GM23338 (cell line): ENCODE results near the gene PRCC. TPM values are rescaled to one million over a fixed set of nuclear protein-coding genes. Genes with fewer than 3 reads are reported as not detected.

ENCODE experiments used
- ATAC-seq: fragments of 200-7000 bp; cut with Tn5 transposase; 3 replicates; pipeline ENCODE4 v1.9.1; 2020
- DNase-seq: peaks from one replicate; pipeline ENCODE4 v3.0.0-alpha.2; 2015; ENCODE audit warnings: low spot score
- H2AFZ ChIP-seq: fragments of 200-600 bp; sonication (generic); 2 replicates; pipeline ENCODE4 v1.8.0; 2016; ENCODE audit warnings: antibody characterized with exemption, mild to moderate bottlenecking, moderate library complexity
- H3F3A ChIP-seq: fragments of 200-600 bp; sonication (generic); replicated peaks from 2 replicates; pipeline ENCODE4 v1.8.0; 2017; ENCODE audit warnings: antibody characterized with exemption, mixed run types, low read depth
- H3K27ac ChIP-seq: fragments of 200-600 bp; sonication (generic); 2 replicates; pipeline ENCODE4 v1.6.1; 2016; ENCODE audit warnings: low read depth
- H3K27me3 ChIP-seq: fragments of 200-600 bp; sonication (generic); 2 replicates; pipeline ENCODE4 v1.8.0; 2016; ENCODE audit warnings: mild to moderate bottlenecking, mixed run types, moderate library complexity; ENCODE audit not compliant: insufficient read depth
- H3K36me3 ChIP-seq: fragments of 200-600 bp; sonication (generic); 2 replicates; pipeline ENCODE4 v1.8.0; 2016; ENCODE audit warnings: mild to moderate bottlenecking; ENCODE audit not compliant: insufficient read depth
- H3K4me1 ChIP-seq: fragments of 200-600 bp; sonication (generic); 2 replicates; pipeline ENCODE4 v1.8.0; 2016; ENCODE audit warnings: mild to moderate bottlenecking, moderate library complexity; ENCODE audit not compliant: insufficient read depth
- H3K4me2 ChIP-seq: fragments of 200-600 bp; sonication (generic); 2 replicates; pipeline ENCODE4 v1.7.1; 2017; ENCODE audit warnings: mixed run types
- H3K4me3 ChIP-seq: fragments of 200-600 bp; sonication (generic); 2 replicates; pipeline ENCODE4 v1.6.1; 2016; ENCODE audit warnings: mixed run types
- H3K79me2 ChIP-seq: fragments of 200-600 bp; sonication (generic); replicated peaks from 2 replicates; pipeline ENCODE4 v1.8.0; 2017; ENCODE audit warnings: mild to moderate bottlenecking; ENCODE audit not compliant: insufficient read depth
- H3K9me2 ChIP-seq: fragments of 200-600 bp; sonication (generic); 2 replicates; pipeline ENCODE4 v1.8.0; 2017; ENCODE audit not compliant: insufficient read depth
- H4K20me1 ChIP-seq: fragments of 200-600 bp; sonication (generic); replicated peaks from 2 replicates; pipeline ENCODE4 v1.8.0; 2017; ENCODE audit warnings: mild to moderate bottlenecking; ENCODE audit not compliant: insufficient read depth
- H3K27ac Mint-ChIP-seq: 2 replicates; pipeline ENCODE4 v1.8.0; 2020; ENCODE audit warnings: inconsistent platforms, mild to moderate bottlenecking, moderate library complexity, mixed read lengths
- H3K27me3 Mint-ChIP-seq: 3 replicates; pipeline ENCODE4 v1.8.0; 2022; ENCODE audit warnings: low read depth, mild to moderate bottlenecking, moderate library complexity, mixed read lengths, inconsistent platforms; ENCODE audit not compliant: insufficient read depth, poor library complexity
- H3K36me3 Mint-ChIP-seq: 3 replicates; pipeline ENCODE4 v1.8.0; 2021; ENCODE audit warnings: low read depth, mild to moderate bottlenecking, inconsistent platforms, moderate library complexity, mixed read lengths
- H3K4me1 Mint-ChIP-seq: 3 replicates; pipeline ENCODE4 v1.8.0; 2020; ENCODE audit warnings: mild to moderate bottlenecking, inconsistent platforms, mixed read lengths
- H3K4me3 Mint-ChIP-seq: 3 replicates; pipeline ENCODE4 v1.8.0; 2021; ENCODE audit warnings: moderate library complexity, mild to moderate bottlenecking, inconsistent platforms, mixed read lengths
- H3K9me3 Mint-ChIP-seq: 3 replicates; pipeline ENCODE4 v1.8.0; 2020; ENCODE audit warnings: moderate library complexity, mild to moderate bottlenecking, inconsistent platforms, mixed read lengths
- EZH2 ChIP-seq: fragments of 200-600 bp; sonication (generic); IDR thresholded peaks from one replicate; pipeline ENCODE4 v1.8.0; 2017; ENCODE audit warnings: antibody characterized with exemption, mild to moderate bottlenecking, low read depth; ENCODE audit not compliant: unreplicated experiment
- EZH2phosphoT487 ChIP-seq: fragments of 200-600 bp; sonication (generic); IDR thresholded peaks from one replicate; pipeline ENCODE4 v1.8.1; 2018; ENCODE audit warnings: antibody characterized with exemption; ENCODE audit not compliant: unreplicated experiment
- JUNB ChIP-seq: IDR thresholded peaks from one replicate; pipeline ENCODE4 v1.6.1; 2016; ENCODE audit warnings: antibody characterized with exemption; ENCODE audit not compliant: unreplicated experiment
- POLR2AphosphoS5 ChIP-seq: IDR thresholded peaks from 2 replicates; pipeline ENCODE4 v1.6.1; 2016; ENCODE audit warnings: antibody characterized with exemption, low read depth
- REST ChIP-seq: IDR thresholded peaks from one replicate; pipeline ENCODE4 v1.6.1; 2018; ENCODE audit warnings: antibody characterized with exemption; ENCODE audit not compliant: unreplicated experiment
- STAT1 ChIP-seq: IDR thresholded peaks from one replicate; pipeline ENCODE4 v1.6.1; 2016; ENCODE audit warnings: antibody characterized with exemption; ENCODE audit not compliant: unreplicated experiment
- polyA plus RNA-seq: library from polyadenylated mRNA; unstranded; fragments of >200 nt; fragmentation: Nextera tagmentation; extraction: Ambion mirVana; gene quantifications from 2 replicates; pipeline ENCODE4 v1.2.1, GENCODE V29; 2016
- total RNA-seq: library from RNA; depleted of rRNA; stranded (reverse); fragments of >200 nt; shearing (Covaris generic); gene quantifications from 2 replicates; pipeline ENCODE4 v1.2.3, GENCODE V29; 2014
- TF ChIP-seq, protein P1 (sequence below): IDR thresholded peaks from 2 replicates; pipeline ENCODE4 v1.6.1; 2016; ENCODE audit warnings: antibody characterized with exemption
- TF ChIP-seq, protein P2 (sequence below): fragments of 250-450 bp; sonication (Bioruptor Pico); IDR thresholded peaks from 2 replicates; pipeline ENCODE4 v1.5.0; 2020; ENCODE audit warnings: mild to moderate bottlenecking, moderate library complexity

PRCC gene
- total and polyA plus RNA-seq, 2 experiments from 2014 or later, result 66.2 to 72.9 TPM

- peaks cover 4% of the 10 kb centered on the region for H4K20me1 ChIP-seq
- H3K27me3 Mint-ChIP-seq, result peaks cover 28% of the 10 kb centered on the region
- H3K79me2 ChIP-seq, result no peaks in the 10 kb centered on the region
- H2AFZ ChIP-seq, result no peak overlapping the region
- H3K27ac Mint-ChIP-seq, result no peak overlapping the region
- H3K9me3 Mint-ChIP-seq, result no peaks in the 10 kb centered on the region
- peaks cover 4% of the 10 kb centered on the region; the same call in 2 of the 3 replicates for H3K36me3 Mint-ChIP-seq
- H3K4me1 Mint-ChIP-seq, result peaks cover 15% of the 10 kb centered on the region
- no peak for ATAC-seq
- H3K4me1 ChIP-seq, result no peaks in the 10 kb centered on the region; the same call in 1 of the 2 replicates
- H3K4me3 Mint-ChIP-seq, result no peak overlapping the region
- H3F3A ChIP-seq, result no peaks in the 10 kb centered on the region
- H3K27ac ChIP-seq, result no peak overlapping the region
- H3K4me2 ChIP-seq, result no peak overlapping the region
- H3K36me3 ChIP-seq, result no peaks in the 10 kb centered on the region
- no peak for DNase-seq
- H3K27me3 ChIP-seq, result peaks cover 10% of the 10 kb centered on the region
- H3K4me3 ChIP-seq, result no peak overlapping the region
- TF ChIP-seq, protein P1, sequence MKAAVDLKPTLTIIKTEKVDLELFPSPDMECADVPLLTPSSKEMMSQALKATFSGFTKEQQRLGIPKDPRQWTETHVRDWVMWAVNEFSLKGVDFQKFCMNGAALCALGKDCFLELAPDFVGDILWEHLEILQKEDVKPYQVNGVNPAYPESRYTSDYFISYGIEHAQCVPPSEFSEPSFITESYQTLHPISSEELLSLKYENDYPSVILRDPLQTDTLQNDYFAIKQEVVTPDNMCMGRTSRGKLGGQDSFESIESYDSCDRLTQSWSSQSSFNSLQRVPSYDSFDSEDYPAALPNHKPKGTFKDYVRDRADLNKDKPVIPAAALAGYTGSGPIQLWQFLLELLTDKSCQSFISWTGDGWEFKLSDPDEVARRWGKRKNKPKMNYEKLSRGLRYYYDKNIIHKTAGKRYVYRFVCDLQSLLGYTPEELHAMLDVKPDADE, result no peak
- no peaks in the 10 kb centered on the region for H3K9me2 ChIP-seq
Measured at GRCh38 chr1:156807627-156808026, 40.3 kb downstream of the PRCC start.

GRCh38 chr1:156808186-156809030, 41.1 kb downstream of the PRCC start:
- no peak overlapping the region for H3K4me2 ChIP-seq
- no peak overlapping the region for H3K27ac Mint-ChIP-seq
- peaks cover 36% of the 10 kb centered on the region for H3K27me3 Mint-ChIP-seq
- H3K4me3 ChIP-seq, result no peak overlapping the region
- peaks cover 8% of the 10 kb centered on the region for H3K4me1 ChIP-seq
- ATAC-seq (no peak), DNase-seq (no peak)
- peaks cover 22% of the 10 kb centered on the region for H3K4me1 Mint-ChIP-seq
- H3K36me3 ChIP-seq, result no peaks in the 10 kb centered on the region
- H3K79me2 ChIP-seq, result no peaks in the 10 kb centered on the region
- H3F3A ChIP-seq, result 0 out of 2 replicates have a peak, but pooled peaks cover 6% of the 10 kb centered on the region
- H3K27me3 ChIP-seq, result peaks cover 18% of the 10 kb centered on the region
- H3K4me3 Mint-ChIP-seq, result no peak overlapping the region
- H2AFZ ChIP-seq, result no peak overlapping the region
- peaks cover 4% of the 10 kb centered on the region; the same call in 2 of the 3 replicates for H3K36me3 Mint-ChIP-seq
- H4K20me1 ChIP-seq, result peaks cover 4% of the 10 kb centered on the region
- no peaks in the 10 kb centered on the region for H3K9me3 Mint-ChIP-seq
- H3K27ac ChIP-seq, result no peak overlapping the region
- H3K9me2 ChIP-seq, result no peaks in the 10 kb centered on the region
- TF ChIP-seq STAT1 (no peak), POLR2AphosphoS5 (no peak), REST (no peak), EZH2 (no peak), JUNB (no peak), EZH2phosphoT487 (no peak)
- TF ChIP-seq, protein P2, sequence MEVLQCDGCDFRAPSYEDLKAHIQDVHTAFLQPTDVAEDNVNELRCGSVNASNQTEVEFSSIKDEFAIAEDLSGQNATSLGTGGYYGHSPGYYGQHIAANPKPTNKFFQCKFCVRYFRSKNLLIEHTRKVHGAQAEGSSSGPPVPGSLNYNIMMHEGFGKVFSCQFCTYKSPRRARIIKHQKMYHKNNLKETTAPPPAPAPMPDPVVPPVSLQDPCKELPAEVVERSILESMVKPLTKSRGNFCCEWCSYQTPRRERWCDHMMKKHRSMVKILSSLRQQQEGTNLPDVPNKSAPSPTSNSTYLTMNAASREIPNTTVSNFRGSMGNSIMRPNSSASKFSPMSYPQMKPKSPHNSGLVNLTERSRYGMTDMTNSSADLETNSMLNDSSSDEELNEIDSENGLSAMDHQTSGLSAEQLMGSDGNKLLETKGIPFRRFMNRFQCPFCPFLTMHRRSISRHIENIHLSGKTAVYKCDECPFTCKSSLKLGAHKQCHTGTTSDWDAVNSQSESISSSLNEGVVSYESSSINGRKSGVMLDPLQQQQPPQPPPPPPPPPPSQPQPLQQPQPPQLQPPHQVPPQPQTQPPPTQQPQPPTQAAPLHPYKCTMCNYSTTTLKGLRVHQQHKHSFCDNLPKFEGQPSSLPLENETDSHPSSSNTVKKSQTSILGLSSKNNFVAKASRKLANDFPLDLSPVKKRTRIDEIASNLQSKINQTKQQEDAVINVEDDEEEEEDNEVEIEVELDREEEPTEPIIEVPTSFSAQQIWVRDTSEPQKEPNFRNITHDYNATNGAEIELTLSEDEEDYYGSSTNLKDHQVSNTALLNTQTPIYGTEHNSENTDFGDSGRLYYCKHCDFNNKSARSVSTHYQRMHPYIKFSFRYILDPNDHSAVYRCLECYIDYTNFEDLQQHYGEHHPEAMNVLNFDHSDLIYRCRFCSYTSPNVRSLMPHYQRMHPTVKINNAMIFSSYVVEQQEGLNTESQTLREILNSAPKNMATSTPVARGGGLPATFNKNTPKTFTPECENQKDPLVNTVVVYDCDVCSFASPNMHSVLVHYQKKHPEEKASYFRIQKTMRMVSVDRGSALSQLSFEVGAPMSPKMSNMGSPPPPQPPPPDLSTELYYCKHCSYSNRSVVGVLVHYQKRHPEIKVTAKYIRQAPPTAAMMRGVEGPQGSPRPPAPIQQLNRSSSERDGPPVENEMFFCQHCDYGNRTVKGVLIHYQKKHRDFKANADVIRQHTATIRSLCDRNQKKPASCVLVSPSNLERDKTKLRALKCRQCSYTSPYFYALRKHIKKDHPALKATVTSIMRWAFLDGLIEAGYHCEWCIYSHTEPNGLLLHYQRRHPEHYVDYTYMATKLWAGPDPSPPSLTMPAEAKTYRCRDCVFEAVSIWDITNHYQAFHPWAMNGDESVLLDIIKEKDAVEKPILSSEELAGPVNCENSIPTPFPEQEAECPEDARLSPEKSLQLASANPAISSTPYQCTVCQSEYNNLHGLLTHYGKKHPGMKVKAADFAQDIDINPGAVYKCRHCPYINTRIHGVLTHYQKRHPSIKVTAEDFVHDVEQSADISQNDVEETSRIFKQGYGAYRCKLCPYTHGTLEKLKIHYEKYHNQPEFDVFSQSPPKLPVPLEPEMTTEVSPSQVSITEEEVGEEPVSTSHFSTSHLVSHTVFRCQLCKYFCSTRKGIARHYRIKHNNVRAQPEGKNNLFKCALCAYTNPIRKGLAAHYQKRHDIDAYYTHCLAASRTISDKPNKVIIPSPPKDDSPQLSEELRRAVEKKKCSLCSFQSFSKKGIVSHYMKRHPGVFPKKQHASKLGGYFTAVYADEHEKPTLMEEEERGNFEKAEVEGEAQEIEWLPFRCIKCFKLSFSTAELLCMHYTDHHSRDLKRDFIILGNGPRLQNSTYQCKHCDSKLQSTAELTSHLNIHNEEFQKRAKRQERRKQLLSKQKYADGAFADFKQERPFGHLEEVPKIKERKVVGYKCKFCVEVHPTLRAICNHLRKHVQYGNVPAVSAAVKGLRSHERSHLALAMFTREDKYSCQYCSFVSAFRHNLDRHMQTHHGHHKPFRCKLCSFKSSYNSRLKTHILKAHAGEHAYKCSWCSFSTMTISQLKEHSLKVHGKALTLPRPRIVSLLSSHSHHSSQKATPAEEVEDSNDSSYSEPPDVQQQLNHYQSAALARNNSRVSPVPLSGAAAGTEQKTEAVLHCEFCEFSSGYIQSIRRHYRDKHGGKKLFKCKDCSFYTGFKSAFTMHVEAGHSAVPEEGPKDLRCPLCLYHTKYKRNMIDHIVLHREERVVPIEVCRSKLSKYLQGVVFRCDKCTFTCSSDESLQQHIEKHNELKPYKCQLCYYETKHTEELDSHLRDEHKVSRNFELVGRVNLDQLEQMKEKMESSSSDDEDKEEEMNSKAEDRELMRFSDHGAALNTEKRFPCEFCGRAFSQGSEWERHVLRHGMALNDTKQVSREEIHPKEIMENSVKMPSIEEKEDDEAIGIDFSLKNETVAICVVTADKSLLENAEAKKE (CRISPR knock-in tag), result no peak
